Measurements from ENCODE around the gene SPINT4.

The SPINT4 gene

DNA sequence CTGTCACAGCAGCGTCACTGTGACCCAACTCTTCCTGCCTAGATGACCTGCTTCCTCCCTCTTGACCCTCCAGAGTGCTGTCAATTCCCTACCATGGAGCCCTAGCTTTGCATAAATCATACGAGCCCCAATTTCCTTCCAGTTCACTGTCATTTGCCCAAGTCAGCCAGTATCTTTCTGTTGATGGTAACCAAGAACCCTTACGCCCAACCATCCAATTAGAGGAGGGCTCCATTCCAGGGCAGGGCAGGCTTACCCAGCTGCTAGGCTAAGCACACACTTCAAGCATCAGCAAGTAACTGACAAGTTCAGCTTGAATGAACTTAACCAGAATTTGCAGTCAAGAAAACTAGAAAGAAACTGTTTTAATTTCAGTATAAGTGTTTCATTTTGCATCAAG lies 43.8 kb downstream of the SPINT4 start:
- H3K4me1 ChIP-seq (ENCODE audit: control insufficient read depth, low read depth, low read length), result peaks cover 19% of the 10 kb centered on the region
- H3K27me3 ChIP-seq (ENCODE audit: control insufficient read depth, insufficient read depth, low read length), result no peaks in the 10 kb centered on the region
- H3K27ac ChIP-seq (ENCODE audit: low read length), result no peak overlapping the region
- no peak overlapping the region for H3K9ac ChIP-seq (ENCODE audit: low read length)
- peaks cover 3% of the 10 kb centered on the region for H3K9me3 ChIP-seq (ENCODE audit: control insufficient read depth, low read depth, low read length)
- peak overlapping the region; percentile 9 for H3K4me3 ChIP-seq (ENCODE audit: low read length)
- peaks cover 23% of the 10 kb centered on the region for H3K36me3 ChIP-seq (ENCODE audit: control insufficient read depth, low read depth, low read length)

DNA sequence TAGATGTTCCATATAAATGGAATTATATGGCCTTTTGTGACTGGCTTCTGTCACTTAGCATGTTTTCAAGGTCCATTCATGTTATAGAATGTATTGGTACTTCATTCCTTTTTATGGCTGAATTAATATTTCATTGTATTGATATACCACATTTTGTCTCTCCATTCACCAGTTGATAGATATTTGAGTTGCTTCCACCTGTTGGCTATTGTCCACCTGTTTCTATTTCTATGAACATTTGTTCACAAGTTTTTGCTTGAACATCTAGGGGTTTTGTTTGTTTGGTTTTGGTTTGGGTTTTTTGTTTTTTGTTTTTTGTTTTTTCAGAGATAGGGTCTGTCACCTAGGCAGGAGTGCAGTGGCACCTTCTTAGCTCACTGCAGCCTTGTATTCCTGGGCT lies 46.3 kb downstream of the SPINT4 start:
- Histone ChIP-seq H3K27me3 (ENCODE audit: control insufficient read depth, insufficient read depth, low read length) (no peaks in the 10 kb centered on the region), H3K36me3 (ENCODE audit: control insufficient read depth, low read depth, low read length) (peaks cover 17% of the 10 kb centered on the region)

DNA sequence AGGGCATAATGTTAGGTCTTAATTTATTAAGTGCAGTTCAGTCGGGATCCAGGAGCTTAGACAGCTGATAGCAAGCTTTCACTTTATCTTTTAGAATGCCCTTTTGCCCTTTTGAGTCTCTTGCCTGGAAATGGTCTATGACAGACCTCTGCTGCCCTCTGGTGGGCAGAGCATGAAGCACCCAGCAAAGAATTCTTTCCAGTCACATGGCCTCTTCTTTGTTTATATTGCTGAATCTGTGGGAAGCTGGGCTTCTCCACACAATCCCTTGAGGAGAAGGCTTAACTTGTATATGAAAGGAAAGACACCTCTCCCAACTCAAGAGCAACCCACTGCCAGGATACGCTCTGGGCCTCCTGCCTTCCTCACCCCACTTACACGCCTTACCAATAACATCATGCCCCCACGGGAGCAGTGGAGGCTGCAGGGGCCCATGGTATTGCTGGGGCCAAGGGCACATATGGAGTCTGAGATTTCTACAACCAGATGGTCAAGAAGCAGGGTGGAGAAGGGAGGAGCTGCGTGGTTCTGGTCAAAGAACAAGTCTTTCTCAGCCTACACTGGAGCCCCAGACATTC lies 49.1 kb downstream of the SPINT4 start:
- Histone ChIP-seq H3K4me3 (ENCODE audit: low read length) (no peak overlapping the region), H3K27ac (ENCODE audit: low read length) (no peak overlapping the region), H3K36me3 (ENCODE audit: control insufficient read depth, low read depth, low read length) (peaks cover 5% of the 10 kb centered on the region), H3K9me3 (ENCODE audit: control insufficient read depth, low read depth, low read length) (no peaks in the 10 kb centered on the region), H3K9ac (ENCODE audit: low read length) (no peak overlapping the region), H3K27me3 (ENCODE audit: control insufficient read depth, insufficient read depth, low read length) (no peaks in the 10 kb centered on the region), H3K4me1 (ENCODE audit: control insufficient read depth, low read depth, low read length) (peaks cover 8% of the 10 kb centered on the region)

More for the DNA sequence above, 46.3 kb downstream of the SPINT4 start:
- no peak overlapping the region for H3K4me3 ChIP-seq (ENCODE audit: low read length)
- peaks cover 3% of the 10 kb centered on the region for H3K9me3 ChIP-seq (ENCODE audit: control insufficient read depth, low read depth, low read length)
- H3K4me1 ChIP-seq (ENCODE audit: control insufficient read depth, low read depth, low read length), result peaks cover 21% of the 10 kb centered on the region
- H3K9ac ChIP-seq (ENCODE audit: low read length), result no peak overlapping the region
- no peak overlapping the region for H3K27ac ChIP-seq (ENCODE audit: low read length)

GRCh38 chr20:45772693-45773092 lies 50.5 kb downstream of the SPINT4 start:
- Histone ChIP-seq H3K9ac (ENCODE audit: low read length) (no peak overlapping the region), H3K36me3 (ENCODE audit: control insufficient read depth, low read depth, low read length) (no peaks in the 10 kb centered on the region), H3K27me3 (ENCODE audit: control insufficient read depth, insufficient read depth, low read length) (no peaks in the 10 kb centered on the region), H3K9me3 (ENCODE audit: control insufficient read depth, low read depth, low read length) (no peaks in the 10 kb centered on the region), H3K27ac (ENCODE audit: low read length) (no peak overlapping the region), H3K4me1 (ENCODE audit: control insufficient read depth, low read depth, low read length) (peaks cover 8% of the 10 kb centered on the region), H3K4me3 (ENCODE audit: low read length) (no peak overlapping the region)

- Histone ChIP-seq H3K9ac (ENCODE audit: low read length) (no peak overlapping the region), H3K27ac (ENCODE audit: low read length) (no peak overlapping the region), H3K4me3 (ENCODE audit: low read length) (no peak overlapping the region)
Observed at GRCh38 chr20:45774945-45775344, 52.8 kb downstream of the SPINT4 start.

GRCh38 chr20:45775411-45775810 lies 53.3 kb downstream of the SPINT4 start:
- Histone ChIP-seq H3K4me3 (ENCODE audit: low read length) (no peak overlapping the region), H3K9ac (ENCODE audit: low read length) (no peak overlapping the region), H3K27me3 (ENCODE audit: control insufficient read depth, insufficient read depth, low read length) (no peaks in the 10 kb centered on the region), H3K9me3 (ENCODE audit: control insufficient read depth, low read depth, low read length) (no peaks in the 10 kb centered on the region), H3K36me3 (ENCODE audit: control insufficient read depth, low read depth, low read length) (no peaks in the 10 kb centered on the region), H3K4me1 (ENCODE audit: control insufficient read depth, low read depth, low read length) (peaks cover 8% of the 10 kb centered on the region), H3K27ac (ENCODE audit: low read length) (no peak overlapping the region)

More at GRCh38 chr20:45774945-45775344, 52.8 kb downstream of the SPINT4 start:
- no peaks in the 10 kb centered on the region for H3K9me3 ChIP-seq (ENCODE audit: control insufficient read depth, low read depth, low read length)
- H3K36me3 ChIP-seq (ENCODE audit: control insufficient read depth, low read depth, low read length), result no peaks in the 10 kb centered on the region
- H3K4me1 ChIP-seq (ENCODE audit: control insufficient read depth, low read depth, low read length), result peaks cover 8% of the 10 kb centered on the region
- no peaks in the 10 kb centered on the region for H3K27me3 ChIP-seq (ENCODE audit: control insufficient read depth, insufficient read depth, low read length)

All from iPS-18a (cell line).